ENCODE data around the gene FAM186B.

- TF ChIP-seq CTCF (IDR thresholded peaks at IDR 0.05) (no peak), POLR2A (IDR thresholded peaks at IDR 0.05) (no peak), EP300 (IDR thresholded peaks at IDR 0.05) (no peak)
These were observed 27.7 kb downstream of the FAM186B start for GRCh38 chr12:49577589-49578315.
